ENCODE data around the gene HDHD2.
"Not testable (repeated sequence)": the region's sequence is repeated elsewhere in the genome, so short reads cannot be mapped to it uniquely, and the experiment has no call there.

HDHD2 gene, protein sequence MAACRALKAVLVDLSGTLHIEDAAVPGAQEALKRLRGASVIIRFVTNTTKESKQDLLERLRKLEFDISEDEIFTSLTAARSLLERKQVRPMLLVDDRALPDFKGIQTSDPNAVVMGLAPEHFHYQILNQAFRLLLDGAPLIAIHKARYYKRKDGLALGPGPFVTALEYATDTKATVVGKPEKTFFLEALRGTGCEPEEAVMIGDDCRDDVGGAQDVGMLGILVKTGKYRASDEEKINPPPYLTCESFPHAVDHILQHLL

GRCh38 chr18:47150029-47150823, at the start of gene HDHD2:
Gene HDHD2 (minus strand): TSS chr18:47150500. CDS start chr18:47136439, 14,061 bp downstream.
- DNase-seq: peak; percentile 92

- not testable (repeated sequence) for DNase-seq
These were observed 45.7 kb upstream of the HDHD2 start for GRCh38 chr18:47195961-47196360.

- no peak for DNase-seq
These were observed 41.7 kb upstream of the HDHD2 start for GRCh38 chr18:47191961-47192360.

DNA sequence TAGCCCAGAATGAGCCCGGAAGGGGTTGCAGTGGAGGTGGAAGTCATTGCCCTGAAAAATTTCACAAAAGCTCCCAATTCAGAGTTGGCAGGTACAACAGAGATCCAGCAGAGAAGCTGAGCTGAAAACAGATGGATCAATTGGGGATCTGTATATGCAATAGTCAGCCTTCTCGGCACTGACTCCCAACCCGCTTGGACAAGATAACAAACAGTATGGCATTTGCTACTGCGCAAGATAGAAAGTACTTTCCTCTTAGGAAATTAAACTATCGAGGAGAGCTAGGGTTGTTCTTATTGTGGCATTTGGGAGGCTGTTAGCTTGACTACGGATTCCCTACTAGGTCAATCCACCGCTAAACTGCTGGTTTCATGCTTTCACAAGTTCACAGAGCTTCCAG, 37.4 kb upstream of the HDHD2 start:
- DNase-seq: no peak

DNA sequence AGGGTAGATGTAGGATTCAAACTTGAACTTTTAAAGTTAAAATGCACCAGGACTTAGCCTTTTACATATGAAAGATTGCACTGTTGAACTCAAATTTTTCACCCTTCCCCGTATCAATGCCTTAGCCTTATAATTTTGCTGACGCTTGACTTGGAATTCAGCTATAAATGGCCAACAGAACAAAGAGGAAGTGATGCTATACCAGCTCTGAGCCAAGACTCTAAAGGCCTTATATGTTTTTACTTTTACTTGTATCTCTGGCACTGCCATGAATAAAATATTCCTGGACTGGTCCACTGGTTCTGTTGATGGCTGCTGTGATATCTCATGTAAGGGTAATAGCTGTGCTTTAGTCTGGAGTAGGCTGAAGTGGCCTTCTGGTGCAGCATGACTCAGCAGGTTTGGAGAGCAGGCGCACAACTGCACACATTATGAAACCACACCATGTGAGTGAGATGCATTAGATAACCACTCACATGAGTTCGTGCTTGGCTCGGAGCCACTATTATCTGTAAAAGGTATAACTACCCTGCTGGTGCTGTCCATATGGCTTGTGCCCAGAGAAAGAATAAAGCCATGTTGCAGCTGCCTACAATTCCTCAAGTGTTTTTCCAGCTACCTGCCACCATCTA, 34.2 kb upstream of the HDHD2 start:
- DNase-seq: no peak

- DNase-seq: not testable (repeated sequence)
These were observed 31.9 kb upstream of the HDHD2 start for GRCh38 chr18:47182156-47182555.

- no peak for DNase-seq
These were observed 30.5 kb upstream of the HDHD2 start for GRCh38 chr18:47180765-47181164.

- DNase-seq: peak; percentile 53
These were observed 29.2 kb upstream of the HDHD2 start for GRCh38 chr18:47179520-47179919.

- peak; percentile 92 for DNase-seq
These were observed 25.7 kb upstream of the HDHD2 start, which contains the start of gene IER3IP1 for GRCh38 chr18:47175898-47176575. Gene IER3IP1 (minus strand): TSS chr18:47176364. CDS start chr18:47176277, 87 bp downstream.

GRCh38 chr18:47175283-47175897, 25.1 kb upstream of the HDHD2 start:
- no peak for DNase-seq

- DNase-seq: no peak
These were observed 24.3 kb upstream of the HDHD2 start for GRCh38 chr18:47174545-47175116.

GRCh38 chr18:47172476-47172875, 22.2 kb upstream of the HDHD2 start:
- DNase-seq: no peak

- DNase-seq: no peak
These were observed 18.6 kb upstream of the HDHD2 start for GRCh38 chr18:47168913-47169312.

DNA sequence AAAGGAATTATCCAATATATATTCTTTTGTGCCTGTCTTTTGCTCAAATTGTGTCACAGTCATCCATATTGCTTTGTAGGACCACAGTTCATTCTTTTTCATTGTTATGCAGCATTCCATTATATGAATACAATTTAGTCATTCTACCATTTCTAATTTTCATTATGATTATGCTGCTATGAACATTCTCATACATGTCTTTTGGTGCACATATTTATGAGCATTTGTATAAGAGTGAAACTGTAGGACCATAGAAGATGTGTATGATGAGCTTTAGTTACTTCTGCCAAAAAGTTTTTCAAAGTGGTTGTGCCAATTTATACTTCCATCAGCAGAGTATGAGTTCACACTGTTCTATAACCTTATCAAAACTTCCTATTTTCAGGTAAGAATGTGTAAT, 18.2 kb upstream of the HDHD2 start:
- DNase-seq: no peak

DNA sequence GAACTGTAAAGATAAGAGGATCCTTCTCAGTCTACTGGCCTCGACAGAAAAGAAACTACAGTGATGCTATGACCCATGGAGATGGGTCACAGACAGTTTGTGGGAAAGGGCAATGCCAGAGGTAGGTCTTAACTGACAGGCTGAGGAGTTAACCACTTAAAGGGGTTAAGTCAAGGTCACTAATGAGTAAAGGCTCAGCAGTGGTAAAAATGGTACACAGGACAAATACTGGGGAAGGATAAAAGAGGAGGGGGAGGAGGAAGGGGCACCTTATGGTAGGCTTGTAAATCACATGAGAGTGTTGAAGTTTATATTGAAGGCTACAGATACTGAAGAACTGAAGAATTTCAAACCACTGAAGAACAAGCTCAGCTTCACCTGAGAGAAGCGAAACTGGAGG, 16.0 kb upstream of the HDHD2 start:
- DNase-seq: no peak

- DNase-seq: no peak
These were observed 12.9 kb upstream of the HDHD2 start for GRCh38 chr18:47163241-47163640.

- no peak for DNase-seq
These were observed 10.0 kb upstream of the HDHD2 start for GRCh38 chr18:47160256-47160655.

GRCh38 chr18:47158404-47158803, 8.1 kb upstream of the HDHD2 start:
- not testable (repeated sequence) for DNase-seq

DNA sequence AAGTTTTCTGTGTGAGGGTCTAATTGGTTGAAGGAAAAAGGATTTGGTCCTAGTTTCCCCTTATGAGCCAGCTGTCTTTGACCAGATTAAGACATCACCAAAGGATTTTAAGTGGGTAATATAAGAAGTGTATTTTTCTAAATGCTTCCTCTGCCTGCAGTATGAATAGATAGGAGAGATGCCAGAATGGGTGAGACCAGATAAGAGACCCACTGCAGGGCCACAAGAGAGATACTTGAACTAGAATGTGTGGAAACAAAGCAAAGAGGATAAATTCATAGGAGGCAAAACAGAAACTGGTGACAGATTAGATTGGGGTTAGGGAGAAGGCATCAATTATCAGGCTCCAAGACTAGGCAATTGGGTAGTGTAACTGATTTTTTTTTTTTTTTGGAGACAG, 1.1 kb upstream of the HDHD2 start:
- peak; percentile 43 for DNase-seq

DNA sequence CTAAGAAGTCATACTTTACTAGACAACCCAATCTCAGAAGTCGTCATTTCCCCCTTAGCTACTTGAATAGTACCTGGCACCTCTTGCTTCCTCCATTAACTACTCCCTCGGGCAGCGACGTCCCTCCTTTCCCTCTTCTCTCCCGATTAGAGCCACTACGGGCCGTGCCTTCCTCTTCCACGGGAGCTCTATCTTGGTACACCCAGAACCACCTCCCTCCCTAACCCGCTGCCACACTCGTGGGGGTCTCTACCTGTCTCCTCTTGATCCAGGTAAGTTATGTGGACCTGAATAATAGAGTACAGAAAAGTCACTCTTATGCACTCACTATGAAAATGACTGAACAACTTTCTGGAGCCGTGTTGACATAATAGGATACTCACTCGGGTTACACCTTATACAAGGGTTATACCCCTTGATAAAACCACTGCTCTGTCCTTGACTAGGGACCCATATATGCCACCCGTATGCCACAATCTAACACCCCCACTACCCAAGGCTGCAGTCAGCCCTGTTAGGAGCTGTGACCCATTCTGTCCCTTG, 595 bp upstream of the HDHD2 start:
- no peak for DNase-seq

- no peak for DNase-seq
These were observed 757 bp downstream of the HDHD2 start for GRCh38 chr18:47149457-47150028.

DNA sequence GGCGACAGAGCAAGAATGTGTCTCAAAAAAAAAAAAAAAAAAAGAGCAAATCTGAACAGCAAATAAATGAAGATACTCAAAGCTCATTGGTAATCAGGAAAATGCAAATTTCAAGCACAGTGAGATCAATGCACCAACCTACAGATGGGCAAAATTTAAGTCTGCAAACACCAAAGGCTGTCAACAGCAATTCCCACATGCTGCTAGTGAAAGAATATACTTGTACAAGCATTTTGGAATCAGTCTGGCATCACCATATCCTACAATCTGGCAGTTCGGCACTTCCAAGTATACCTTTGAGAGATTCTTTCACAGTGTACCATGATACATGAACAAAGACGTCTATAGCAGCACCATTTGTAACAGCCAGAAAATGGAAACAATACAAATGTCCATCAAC, 4.1 kb downstream of the HDHD2 start:
- DNase-seq: no peak

Data from NCI-H2227 treated with DMSO at 0.1 percent for 48 hours (cell line).